Putamen (tissue), 1 donor: ENCODE results near the gene BCDIN3D.
"Not testable (repeated sequence)": the region's sequence is repeated elsewhere in the genome, so short reads cannot be mapped to it uniquely, and the experiment has no call there.

Source experiments
- DNase-seq: peaks from one replicate; pipeline ENCODE4 v3.0.0-alpha.2; 2016; ENCODE audit warnings: low spot score

The BCDIN3D gene

DNA sequence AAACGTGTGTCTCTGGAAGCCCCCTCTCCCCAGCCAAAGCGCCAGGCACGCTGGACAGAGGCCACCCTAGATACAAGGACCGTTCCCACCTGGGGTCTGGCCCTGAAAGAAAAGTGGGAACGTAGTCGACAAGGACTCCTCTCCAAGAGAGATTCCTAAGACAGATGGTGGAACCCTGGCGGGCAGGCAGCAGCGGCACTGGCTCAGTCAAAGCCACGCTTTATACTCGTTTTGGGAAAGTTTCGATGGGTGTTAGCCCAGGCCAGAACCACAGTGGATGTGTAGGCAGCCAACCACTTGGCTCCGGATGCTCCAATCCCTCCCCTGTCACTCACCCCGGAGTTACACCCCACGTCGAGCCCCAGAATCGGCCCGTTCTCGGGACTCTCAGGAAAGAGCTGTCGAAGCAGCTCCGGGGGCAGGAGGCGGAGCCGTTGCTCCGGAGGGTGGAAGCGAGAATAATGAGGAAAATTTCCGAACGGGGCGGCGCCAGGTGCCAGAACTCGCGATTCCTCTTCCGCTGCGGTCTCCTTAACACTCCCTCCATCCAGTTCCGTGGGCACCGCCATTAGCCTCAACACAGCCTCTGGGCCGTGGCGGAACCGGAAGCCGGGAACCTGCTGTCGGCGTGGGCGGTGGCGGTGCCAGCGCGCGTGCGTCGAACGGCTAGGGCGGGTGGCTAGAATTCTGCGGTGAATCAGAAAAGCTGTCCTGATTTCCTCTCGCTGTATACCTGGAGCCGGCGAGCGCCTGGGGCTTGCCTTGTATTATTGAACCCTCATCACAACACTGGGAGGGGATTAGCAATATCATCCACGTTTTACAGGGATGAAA, at the start of gene BCDIN3D:
BCDIN3D (minus strand) TSS at position 588 of the 834 bp plus-strand sequence; CDS start at position 569, 19 bp downstream.
- peak; percentile 92 for DNase-seq

DNA sequence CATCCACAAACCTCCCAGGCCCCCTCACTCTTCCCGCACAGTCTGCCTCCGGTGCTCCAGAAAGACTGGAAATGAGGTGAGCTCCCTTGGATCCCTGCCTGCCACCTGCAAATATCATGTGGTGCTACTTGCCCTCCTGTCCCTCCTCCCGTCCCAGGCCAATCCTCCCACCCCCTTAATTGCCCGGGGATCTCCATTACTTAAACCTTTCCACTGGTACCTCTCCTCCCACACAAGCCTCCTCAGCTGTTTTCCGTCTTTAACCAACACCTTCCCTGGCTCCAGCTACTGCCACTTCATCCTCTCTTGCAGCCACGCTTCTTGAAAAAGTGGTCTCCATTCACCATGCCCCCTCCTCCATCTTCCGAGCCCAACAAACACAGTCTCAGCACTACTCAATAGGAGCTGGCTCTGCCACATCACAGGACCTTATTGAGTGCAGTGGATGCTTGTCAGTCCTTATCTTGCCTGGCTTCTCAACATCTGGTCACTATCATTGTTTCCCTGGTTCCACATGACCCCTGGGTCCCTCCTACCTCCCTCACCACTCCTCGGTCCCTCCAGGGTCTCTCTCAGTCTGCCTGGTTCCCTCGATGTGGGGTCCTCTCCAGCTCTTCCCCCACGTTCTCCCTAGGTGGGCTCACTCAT, 49.3 kb upstream of the BCDIN3D start:
- no peak for DNase-seq

- no peak for DNase-seq
These were observed 48.6 kb upstream of the BCDIN3D start for GRCh38 chr12:49891476-49891875.

GRCh38 chr12:49891012-49891411, 48.1 kb upstream of the BCDIN3D start:
- DNase-seq: no peak

GRCh38 chr12:49890096-49890461, 47.2 kb upstream of the BCDIN3D start:
- DNase-seq: no peak

DNA sequence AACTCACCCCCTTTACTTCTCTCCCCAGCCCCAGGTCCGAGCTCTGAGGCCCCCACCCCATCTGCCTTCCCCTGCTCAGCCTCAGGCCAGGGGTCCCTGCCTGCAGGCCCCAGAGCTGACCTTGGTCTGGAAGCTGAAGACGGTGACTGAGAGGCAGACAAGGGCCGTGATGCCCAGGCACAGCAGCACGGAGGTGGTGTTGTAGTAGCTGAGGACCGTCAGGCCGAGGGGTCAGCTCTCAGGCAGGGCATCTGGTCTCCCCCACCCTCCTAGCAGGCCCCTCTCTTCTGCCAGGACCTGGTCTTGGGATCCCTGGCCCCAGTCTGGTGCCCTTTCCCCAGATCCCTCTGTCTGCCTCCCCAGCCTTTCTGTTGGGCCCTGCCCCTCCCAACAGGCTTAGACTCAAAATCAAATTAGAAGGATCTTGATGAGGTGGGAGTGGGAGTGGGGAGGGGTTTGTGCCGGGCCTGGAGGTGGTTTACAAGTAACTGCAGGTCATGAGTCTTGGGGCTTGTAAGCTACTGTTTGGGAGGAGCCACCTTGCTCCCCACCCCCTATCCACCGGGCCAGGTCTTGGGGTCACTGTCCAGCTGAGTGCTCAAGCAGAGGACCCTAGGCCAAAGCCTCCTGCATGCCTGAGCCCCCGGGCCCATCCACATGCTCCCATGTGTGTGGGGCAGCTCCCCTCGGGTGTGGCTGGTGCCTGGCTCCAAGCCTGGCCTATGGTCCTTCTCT, 46.6 kb upstream of the BCDIN3D start:
- no peak for DNase-seq

GRCh38 chr12:49888461-49889151, 45.7 kb upstream of the BCDIN3D start:
- DNase-seq: no peak

- DNase-seq: no peak
These were observed 44.9 kb upstream of the BCDIN3D start for GRCh38 chr12:49887536-49888401.

- no peak for DNase-seq
These were observed 44.2 kb upstream of the BCDIN3D start for GRCh38 chr12:49887091-49887490.

DNA sequence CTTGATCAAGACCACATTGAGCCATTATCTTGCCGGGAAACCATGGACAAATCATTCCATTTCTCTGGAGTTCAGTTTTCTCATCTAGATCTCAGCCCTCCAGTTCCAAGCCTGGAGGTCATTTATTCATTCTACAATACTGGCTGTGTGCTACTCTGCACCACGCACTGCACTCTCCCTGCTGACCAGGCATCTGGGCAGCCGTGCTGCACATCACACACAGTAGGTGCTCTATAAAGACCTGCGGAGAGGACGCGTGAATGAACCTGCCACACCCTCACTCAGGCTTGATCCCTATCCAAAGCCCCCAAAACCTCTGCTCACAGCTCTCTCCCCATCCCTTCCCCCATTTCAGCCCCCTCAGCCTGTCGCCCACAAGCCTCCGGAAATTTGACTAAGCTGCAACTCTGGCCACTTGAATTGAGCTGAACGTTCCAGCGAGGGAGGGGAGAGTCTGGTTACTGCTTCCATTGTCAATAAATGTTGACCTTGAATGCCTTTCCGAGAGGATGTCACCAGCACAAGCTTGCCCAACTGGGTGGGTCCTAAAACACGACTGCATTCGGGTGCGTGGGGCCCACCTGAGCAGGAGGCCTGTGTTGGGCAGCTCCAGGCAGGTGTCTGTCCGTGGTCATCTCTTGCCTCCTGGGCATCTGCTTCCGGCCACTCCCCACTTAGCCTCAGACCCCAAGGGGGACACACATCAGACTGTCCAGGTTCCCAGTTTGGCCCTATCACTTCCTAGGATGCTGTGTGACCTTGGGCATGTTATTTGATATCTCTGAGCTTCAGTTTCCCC, 43.0 kb upstream of the BCDIN3D start:
- no peak for DNase-seq

- no peak for DNase-seq
These were observed 42.2 kb upstream of the BCDIN3D start for GRCh38 chr12:49885118-49885517.

DNA sequence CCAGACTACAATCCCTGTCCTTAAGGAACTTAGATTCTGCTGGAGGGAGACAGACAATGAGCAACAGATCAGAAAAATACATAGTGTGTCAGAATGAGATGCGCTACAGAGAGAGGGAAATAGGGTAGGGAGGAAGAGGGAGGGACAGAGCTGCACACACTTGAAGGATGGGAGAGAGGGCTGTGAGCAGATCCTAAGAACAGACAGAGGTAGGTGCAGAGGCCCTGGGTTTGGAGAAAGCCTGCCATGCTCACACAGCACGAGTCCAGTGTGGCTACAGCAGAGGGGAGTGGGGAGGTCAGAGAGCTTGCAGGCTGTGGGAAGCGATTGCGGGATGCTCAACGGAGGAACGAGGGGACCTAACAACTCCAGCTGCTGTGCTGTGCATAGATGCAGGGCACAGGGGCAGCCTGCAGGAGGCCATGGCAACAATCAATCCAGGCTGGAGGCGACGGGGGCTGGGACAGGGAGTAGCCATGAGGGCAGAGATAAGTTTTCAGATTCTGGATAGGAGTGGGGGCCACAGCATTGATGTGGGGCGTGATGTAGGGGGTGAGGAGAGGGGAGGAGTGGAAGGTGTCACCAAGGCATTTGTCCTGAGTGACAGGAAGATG, 40.1 kb upstream of the BCDIN3D start:
- DNase-seq: no peak

DNA sequence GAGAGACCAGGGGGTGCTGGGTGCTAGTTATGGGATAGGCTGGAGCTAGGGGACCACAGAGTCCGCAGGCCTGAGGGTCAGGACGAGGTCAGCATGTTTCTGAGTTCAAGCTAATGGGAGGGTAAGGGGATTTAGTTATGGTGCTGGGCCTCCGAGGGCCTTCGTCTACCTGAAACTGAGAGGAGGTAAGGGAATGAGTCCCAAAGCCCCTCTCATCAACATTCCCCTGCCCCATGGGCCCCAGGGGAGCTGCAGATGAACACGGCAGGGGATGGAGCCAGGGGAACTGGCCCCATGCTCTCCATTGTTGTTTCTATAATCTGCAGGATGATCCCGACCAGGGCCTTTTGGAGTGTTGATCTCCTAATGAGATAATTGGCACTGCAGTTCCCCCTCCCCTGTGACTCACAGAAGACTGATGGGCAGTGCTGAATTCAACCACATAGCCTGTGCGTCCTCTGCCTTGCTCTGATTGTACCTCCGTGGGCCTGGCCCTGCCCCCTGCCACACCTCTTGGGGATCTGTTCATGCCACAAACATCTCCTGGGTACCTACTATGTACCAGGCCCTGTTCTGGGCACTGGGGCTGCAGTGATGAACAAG, 39.4 kb upstream of the BCDIN3D start:
- no peak for DNase-seq

DNA sequence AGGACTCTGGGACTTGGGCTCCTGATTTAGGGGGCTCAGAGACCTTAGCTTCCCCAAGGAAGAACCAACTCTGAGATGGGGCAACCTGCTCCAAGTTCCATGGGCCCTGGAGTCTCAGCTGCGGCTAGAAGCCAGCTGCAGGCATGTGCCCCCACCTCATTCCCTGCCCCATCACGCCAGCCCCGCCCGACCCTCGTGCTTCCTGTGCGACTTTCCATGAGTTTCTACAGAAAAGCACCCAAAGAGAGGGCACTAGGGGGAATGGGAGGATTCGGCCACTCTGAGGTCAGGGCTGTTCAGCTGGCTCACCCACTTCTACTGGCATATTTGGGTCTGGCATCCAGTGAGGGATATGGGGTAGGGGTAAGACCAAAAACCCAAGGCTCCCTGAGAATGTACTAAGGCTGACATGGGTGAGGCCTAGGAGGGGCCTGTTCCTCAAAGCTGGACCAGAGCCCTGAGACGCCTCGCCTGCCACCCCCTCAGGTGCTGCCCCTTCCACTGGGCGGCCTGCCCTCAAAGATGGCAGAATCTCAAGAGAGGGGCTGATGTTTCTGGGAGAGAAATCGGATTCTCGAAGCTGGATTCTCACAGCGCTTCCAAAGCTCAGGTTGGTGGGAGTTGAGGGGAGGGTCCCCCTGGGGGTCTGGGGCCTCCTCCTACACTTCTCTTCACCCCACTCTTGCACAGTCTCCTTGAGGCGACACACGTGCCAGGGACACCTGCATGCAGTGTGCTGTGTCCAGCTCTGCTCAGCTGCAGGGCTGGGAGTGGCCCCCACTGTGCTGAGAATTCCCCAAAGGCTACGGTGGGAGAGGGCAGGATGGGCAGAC, 38.7 kb upstream of the BCDIN3D start:
- DNase-seq: no peak

DNA sequence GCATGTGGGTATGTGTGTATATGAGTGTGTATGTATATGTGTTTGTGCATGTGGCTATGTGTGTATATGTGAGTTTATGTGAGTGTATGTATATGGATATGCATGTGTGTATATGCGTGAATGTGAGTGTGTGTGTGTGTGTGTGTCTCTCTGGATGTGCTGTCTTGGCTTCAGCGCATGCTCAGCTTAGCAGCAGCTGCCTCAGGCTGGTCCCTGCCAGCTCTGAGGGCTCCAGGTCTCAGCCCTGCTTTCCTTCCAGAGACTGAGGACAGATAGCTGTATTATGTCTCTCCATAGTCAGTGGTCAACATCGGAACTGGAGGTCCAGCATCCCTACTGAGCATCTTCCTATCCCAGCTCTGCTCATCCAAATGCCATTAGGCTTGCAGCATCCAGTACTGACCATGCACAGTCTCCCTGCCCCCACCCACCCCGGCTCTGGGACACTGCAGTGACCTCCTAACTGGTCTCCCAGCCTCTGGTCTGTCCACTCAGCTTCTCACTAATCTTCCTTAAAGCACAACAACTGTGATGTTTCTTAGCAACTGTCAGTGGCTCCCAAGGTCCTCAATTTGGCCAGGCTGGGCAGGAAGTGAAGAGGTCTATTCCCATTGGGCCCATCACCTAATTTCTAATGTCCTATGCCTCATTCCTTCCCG, 38.0 kb upstream of the BCDIN3D start:
- DNase-seq: no peak

GRCh38 chr12:49879065-49879464, 36.2 kb upstream of the BCDIN3D start:
- DNase-seq: not testable (repeated sequence)

- no peak for DNase-seq
These were observed 35.1 kb upstream of the BCDIN3D start for GRCh38 chr12:49878021-49878420.

- DNase-seq: no peak
These were observed 34.2 kb upstream of the BCDIN3D start for GRCh38 chr12:49877066-49877465.
